ENCODE measurements around the gene AJUBA.

- TF ChIP-seq EZH2 (IDR thresholded peaks at IDR 0.05; ENCODE audit: borderline replicate concordance, low read depth, low read length, severe bottlenecking) (no peak), CTCF (IDR thresholded peaks at IDR 0.05; ENCODE audit: borderline replicate concordance, extremely low read depth, low read length, poor library complexity, severe bottlenecking) (no peak)
These were observed 52.4 kb downstream of the AJUBA start for GRCh38 chr14:22929961-22930364.
